ENCODE data around the gene GRIA1.

GRCh38 chr5:153707626-153708025 is 217.2 kb downstream of the GRIA1 start:
- TF ChIP-seq POLR2AphosphoS5 (IDR thresholded peaks at IDR 0.05; ENCODE audit: low read depth, low read length), result no peak
- TF ChIP-seq CTCF (IDR thresholded peaks at IDR 0.05), result no peak
